Measurements from ENCODE around the gene MIXL1.

The MIXL1 gene

GRCh38 chr1:226223157-226223785 lies at the start of gene MIXL1:
Gene MIXL1, plus strand, starts transcription at chr1:226223664. Its CDS starts 18 bp downstream, at chr1:226223682.
- DNase-seq (ENCODE audit: extremely low read depth, low read depth): no peak
- H3K4me3 ChIP-seq (replicated peaks; ENCODE audit: low read depth, low read length): peak within 1 kb of the TSS; percentile 33
- no peak for TF ChIP-seq CTCF (IDR thresholded peaks at IDR 0.05; ENCODE audit: low read depth, low read length, missing control alignments)

GRCh38 chr1:226176870-226177269 lies 46.6 kb upstream of the MIXL1 start:
- no peak for DNase-seq (ENCODE audit: extremely low read depth, low read depth)
- no peak overlapping the region for H3K4me3 ChIP-seq (replicated peaks; ENCODE audit: low read depth, low read length)
- no peak for TF ChIP-seq CTCF (IDR thresholded peaks at IDR 0.05; ENCODE audit: low read depth, low read length, missing control alignments)

- no peak overlapping the region for H3K4me3 ChIP-seq (replicated peaks; ENCODE audit: low read depth, low read length)
- peak; percentile 29 for DNase-seq (ENCODE audit: extremely low read depth, low read depth)
- TF ChIP-seq CTCF (IDR thresholded peaks at IDR 0.05; ENCODE audit: low read depth, low read length, missing control alignments): peak; percentile 37
Measured at GRCh38 chr1:226181996-226182714, 41.3 kb upstream of the MIXL1 start.

- peak overlapping the region; percentile 69 for H3K4me3 ChIP-seq (replicated peaks; ENCODE audit: low read depth, low read length)
- DNase-seq (ENCODE audit: extremely low read depth, low read depth): no peak
Measured at GRCh38 chr1:226185141-226186036, 38.1 kb upstream of the MIXL1 start.

GRCh38 chr1:226186124-226187018 lies 37.1 kb upstream of the MIXL1 start, which contains the start of gene ACBD3:
Gene ACBD3, minus strand, starts transcription at chr1:226186741. Its CDS starts 66 bp downstream, at chr1:226186675.
- peak; percentile 55 for DNase-seq (ENCODE audit: extremely low read depth, low read depth)
- H3K4me3 ChIP-seq (replicated peaks; ENCODE audit: low read depth, low read length): peak within 1 kb of the TSS; percentile 69
- no peak for TF ChIP-seq CTCF (IDR thresholded peaks at IDR 0.05; ENCODE audit: low read depth, low read length, missing control alignments)

More at GRCh38 chr1:226185141-226186036, 38.1 kb upstream of the MIXL1 start:
- no peak for TF ChIP-seq CTCF (IDR thresholded peaks at IDR 0.05; ENCODE audit: low read depth, low read length, missing control alignments)

GRCh38 chr1:226187019-226187322 lies 36.5 kb upstream of the MIXL1 start:
- H3K4me3 ChIP-seq (replicated peaks; ENCODE audit: low read depth, low read length): peak overlapping the region; percentile 69
- no peak for TF ChIP-seq CTCF (IDR thresholded peaks at IDR 0.05; ENCODE audit: low read depth, low read length, missing control alignments)

More at GRCh38 chr1:226187019-226187322, 36.5 kb upstream of the MIXL1 start:
- DNase-seq (ENCODE audit: extremely low read depth, low read depth): no peak
